Loucy (cell line): ENCODE measurements around the gene DSG1.

Experiments used
- CTCF ChIP-seq: fragments of 200-600 bp; sonication (generic); conservative IDR thresholded peaks from 2 replicates; pipeline ENCODE4 v1.5.1; 2014; ENCODE audit warnings: mild to moderate bottlenecking, antibody characterized with exemption, low read length
- EZH2phosphoT487 ChIP-seq: fragments of 200-600 bp; IDR thresholded peaks from 2 replicates; pipeline ENCODE4 v1.6.1; 2018; ENCODE audit warnings: antibody characterized with exemption, mild to moderate bottlenecking, moderate library complexity, borderline replicate concordance

GRCh38 chr18:31270578-31270977 lies 47.4 kb upstream of the DSG1 start:
- TF ChIP-seq CTCF (no peak), EZH2phosphoT487 (no peak)
